HG02759 (cell line): ENCODE measurements around the gene LRMDA.

ENCODE experiments used
- ATAC-seq: cut with Tn5 transposase; IDR thresholded peaks from one replicate; pipeline ENCODE4 v1.9.1; 2021; ENCODE audit warnings: mild to moderate bottlenecking, moderate library complexity; ENCODE audit not compliant: unreplicated experiment

Gene LRMDA

DNA sequence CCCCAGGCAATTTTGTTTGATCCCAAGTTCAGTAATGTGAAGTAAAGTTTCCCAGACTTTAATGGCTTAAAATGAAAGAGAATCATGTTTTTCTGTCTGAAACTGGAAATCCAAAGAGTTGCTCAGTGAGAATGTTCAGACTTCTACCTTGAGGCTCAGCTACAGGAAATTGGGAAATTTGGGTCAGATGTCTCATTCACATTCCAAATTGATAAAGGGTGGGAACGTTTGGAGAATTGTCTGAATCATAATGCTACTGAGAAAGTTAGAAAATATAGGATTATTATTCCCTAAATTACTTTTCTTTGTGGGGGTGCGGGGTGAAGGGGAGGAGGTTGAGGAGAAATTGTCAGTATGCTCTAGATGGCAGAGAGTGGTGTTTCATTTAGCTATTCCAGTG lies 773.9 kb downstream of the LRMDA start:
- no peak for ATAC-seq

DNA sequence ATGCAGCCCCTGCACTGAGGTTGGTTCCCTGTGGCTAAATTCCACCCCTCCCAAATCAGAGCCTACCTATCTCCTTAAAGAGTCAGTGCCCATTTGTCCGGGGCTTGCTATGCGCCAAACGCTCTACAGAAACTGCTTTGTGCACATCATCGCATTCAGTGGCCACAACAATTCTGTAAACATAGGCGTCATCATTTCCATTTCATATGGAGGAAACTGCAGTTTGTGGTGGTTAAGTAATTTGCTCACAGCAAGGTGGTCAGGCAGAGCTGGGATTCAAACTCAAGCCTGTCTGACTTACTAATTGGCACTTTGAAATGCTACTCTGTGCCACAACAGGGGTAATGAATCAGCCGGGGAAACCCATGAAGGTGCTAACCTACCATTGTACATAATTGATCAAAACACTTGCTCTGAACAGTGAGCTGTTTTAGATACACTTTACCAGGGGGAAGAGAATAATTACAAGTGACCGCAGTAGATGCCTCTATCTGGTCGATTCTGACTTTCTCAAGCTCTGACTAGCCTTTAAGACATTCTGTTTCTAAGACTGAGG lies 775.5 kb downstream of the LRMDA start:
- ATAC-seq = no peak

DNA sequence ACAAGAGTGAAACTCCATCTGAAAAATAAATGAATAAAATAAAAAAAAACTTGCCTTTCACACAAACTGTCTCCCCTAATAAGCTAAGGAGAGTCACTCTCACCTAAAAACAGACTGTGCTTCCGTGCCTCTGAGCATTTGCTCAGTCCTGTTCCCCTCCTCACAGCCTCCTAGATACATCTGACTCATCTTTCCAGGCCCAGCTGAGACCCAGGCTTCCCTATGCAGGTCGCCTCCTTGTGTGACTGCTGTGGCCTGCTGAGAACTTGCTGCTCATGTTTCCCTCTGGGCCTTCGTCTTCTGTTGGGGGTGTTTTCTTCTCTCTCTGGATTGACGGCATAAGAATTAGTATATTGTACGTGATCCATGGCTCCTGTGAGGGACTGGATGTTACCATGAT lies 777.7 kb downstream of the LRMDA start:
- no peak for ATAC-seq

DNA sequence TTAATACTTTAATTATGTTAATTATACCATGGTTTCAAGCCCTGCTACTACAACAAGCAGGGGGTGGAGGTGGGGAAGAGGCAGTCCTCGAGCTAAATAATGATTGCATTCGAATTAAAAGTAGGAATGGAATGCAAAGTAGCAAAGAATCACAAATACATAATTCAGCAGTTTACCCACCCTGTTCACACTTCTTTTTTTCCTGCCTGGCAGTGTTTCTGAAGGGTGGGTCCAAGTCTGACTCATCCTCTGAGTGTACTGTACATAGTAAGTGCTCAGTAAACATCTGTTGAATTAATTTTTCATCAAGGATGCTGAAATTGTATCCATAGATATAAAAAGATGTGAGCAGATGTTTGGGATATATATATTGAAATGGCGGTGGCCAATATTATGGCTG lies 778.8 kb downstream of the LRMDA start:
- ATAC-seq = no peak

DNA sequence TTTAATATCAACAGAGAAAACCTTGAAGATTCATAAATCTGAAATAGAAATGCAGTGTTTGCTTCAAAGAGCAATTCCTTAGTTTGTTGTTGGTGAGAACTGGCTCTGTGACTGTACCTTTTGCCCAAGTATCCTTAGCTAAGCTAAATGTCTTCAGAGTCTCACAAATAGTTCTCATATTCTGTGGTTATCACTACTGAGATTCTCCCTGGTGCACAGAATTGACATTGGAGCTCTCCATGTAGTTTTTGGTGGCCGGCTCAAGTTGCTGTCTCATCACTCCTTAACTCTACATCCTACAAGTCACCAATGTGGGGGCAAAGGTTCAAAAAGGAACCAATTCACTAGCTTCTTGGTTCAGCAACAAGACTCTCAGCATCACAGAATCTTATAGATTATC lies 780.3 kb downstream of the LRMDA start:
- no peak for ATAC-seq

DNA sequence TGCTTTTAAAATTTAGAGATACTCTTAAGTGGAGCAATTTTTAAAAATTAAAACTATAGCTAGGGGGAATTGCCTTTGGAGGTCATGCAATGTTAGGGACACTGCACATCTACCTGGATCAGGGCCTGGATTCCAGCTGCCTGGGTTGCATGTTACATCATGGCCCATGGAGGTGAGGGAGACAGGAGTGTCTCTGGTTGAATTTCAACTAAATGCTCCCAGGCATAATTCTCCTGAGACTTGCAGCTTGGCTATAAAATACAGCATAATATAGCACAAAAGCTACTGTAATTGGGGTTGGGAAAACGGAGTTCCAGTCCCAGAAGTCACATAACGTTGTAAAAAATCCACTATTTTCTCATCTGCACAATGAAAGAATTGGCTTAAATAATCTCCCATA lies 782.5 kb downstream of the LRMDA start:
- no peak for ATAC-seq

DNA sequence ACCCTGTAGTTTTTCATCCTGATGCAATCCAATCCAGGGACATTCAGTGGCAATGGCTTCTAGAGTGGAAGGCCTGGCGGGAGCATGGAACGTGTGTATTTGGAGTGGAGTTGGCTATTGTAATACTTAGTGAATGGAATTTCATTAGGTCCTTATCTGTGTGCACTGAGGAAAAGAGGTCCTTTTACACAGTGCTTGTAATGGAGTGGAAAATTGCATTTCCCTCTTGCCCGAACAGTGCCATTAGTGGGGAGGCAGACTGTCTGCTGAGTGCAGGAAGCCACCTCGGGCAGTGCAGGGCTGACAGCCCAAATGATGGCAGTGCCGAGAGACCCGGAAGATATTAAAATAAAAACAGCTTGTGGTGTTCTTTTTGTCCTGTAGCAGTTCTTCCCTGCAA lies 786.6 kb downstream of the LRMDA start:
- ATAC-seq = no peak

DNA sequence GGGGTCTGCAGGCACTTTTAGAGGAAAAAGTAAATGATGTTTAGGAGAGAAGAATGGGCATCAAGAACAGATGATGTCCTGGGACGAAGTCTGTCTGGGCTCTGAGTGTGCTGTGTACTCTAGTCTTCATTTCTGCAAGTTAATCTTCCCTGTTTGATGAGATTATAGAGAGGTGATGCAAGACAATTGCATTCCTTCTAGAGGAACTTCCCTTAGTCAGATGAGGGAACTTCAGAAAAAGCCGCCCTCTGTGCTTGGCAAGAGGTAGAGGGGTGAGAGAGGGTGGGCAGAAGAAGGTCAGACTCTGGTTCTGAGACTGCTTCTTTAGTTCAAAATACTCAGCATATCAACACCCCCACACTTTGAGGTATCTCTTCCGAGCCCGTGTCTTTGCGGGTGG lies 797.9 kb downstream of the LRMDA start:
- ATAC-seq = no peak

DNA sequence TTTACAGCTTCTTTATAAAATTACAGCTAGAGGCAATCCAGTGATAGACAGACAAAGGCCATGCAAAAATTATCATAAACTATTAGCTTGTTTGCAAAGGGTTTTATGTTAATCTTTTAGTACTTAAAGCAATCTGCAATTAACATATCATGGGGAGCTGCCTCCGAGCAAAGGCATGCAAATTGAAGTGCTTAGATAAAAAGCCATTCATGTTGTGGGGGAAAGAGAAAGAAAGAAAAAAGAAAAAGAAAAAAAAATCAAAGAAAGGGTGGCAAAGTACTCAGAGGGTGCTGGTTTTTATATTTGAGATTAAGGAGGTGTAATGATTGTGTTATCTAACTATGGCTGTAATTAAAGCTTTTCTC lies 799.5 kb downstream of the LRMDA start:
- ATAC-seq = no peak

DNA sequence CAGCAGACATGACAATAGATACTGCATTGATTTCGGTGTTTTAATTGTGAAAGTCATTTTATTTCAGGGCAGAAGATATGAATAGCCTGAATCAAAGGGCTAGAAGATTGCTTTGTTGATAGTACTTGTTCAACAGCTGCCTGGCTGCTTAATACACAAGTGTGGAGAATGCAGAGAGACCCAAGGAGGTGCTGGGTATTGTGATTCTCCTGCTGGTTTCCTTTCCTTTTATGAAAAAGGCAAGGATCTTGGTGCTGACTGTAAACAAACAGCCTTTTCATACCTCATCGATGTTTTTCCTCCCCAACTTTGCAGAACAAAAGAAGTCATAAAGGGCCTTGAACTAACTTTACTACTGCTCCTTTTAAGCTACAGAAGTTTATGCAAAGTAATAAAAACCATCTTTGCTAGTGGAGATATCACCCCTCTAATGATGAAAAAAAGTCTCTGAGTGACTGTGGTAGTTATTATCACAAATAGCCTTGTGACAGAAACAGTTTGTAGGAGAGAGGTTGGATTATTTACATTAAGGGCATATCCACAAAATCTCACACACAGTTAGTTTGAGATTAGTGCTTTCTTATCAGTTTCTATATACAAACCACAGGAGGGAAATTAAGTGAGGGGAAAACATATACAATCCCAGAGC lies 800.0 kb downstream of the LRMDA start:
- ATAC-seq = no peak

DNA sequence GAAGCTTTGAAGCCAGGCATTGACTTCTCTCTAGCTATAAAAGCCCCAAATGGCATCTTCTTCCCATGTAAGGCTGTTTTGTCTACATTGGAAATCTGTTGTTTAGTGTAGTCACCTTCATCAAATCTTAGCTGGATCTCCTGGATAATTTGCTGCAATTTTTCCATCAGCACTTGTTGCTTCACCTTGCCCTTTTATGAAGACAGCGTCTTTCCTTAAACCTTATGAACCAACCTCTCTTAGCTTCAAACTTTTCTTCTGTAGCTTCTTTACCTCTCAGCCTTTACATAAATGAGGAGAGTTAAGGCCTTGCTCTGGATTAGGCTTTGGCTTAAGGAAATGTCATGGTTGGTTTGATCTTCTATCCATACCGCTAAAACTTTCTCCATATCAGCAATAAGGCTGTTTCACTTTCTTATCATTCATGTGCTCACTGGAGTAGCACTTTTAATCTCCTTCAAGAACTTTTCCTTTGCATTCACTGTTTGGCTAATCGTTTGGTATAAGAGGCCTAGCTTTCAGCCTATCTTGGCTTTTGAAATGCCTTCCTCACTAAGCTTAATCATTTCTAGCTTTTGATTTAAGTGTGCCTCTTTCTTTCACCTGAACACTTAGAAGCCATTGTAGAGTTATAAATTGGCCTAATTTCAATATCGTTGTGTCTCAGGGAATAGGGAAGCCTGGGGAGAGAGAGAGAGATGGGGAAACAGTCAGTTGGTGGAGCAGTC lies 803.2 kb downstream of the LRMDA start:
- no peak for ATAC-seq

DNA sequence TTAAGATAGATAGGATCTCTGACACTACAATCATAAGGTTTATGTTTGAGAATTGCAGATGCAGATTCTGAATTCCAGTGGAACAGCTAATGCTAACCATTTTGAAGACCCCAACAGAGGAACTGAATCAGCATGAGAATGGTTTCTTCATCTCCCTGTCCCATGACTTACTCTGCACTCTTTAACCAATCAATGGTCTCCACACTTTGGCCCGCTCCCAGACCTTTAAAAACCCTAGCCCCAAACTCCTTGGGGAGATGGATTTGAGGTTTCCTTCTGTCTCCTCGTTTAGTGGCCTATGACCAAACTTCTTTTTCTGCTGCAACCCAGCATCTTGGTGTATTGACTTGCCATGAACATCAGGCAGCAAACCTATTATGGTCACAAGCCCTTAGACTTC lies 804.9 kb downstream of the LRMDA start:
- no peak for ATAC-seq

DNA sequence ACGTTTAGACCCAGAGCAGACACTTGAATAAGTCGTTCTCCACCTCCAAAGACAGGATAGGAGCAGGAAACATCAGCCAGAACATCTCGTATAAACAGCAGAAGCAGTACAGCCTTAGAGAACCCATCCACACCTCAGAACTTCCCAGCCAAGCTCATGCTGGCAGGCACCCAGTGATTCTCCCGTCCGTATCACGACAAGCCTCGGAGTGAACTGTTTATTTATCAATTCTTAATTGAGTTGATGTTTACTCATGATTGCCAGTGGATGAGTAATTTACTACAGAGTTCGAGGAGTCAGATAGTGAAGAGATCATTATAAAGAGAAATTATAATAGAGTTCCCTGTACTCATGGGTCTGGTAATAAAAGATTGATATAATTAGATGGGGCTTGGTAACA lies 811.5 kb downstream of the LRMDA start:
- ATAC-seq = no peak

DNA sequence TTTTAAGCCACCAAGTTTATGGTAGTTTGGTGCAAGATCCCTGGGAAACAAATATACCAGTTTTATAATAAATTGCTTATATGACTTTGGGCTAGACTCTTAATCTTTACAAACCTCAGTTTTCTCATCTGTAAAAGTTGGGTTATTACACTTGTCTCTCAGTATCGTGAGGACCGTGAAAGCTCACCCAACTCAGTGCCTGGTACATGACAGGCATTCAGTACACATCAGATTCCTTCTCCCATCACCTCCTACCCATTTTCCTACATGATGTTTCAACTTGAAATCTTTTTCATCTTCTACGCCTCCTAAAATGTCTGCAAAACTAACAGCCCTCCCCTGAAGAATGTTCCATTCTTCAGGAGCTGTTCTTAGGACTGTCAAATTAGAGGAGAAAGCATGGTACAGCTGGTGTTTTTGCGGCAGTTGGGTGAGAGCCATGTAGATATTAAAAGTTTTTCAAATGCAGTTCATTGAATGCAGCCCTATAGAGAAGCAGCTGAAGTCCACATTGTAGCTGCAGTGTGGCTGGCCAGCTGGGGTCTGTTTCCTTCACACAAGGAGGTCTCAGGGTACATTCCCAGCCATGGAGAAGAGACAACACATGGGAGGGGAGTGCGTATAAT lies 812.8 kb downstream of the LRMDA start:
- ATAC-seq = no peak

DNA sequence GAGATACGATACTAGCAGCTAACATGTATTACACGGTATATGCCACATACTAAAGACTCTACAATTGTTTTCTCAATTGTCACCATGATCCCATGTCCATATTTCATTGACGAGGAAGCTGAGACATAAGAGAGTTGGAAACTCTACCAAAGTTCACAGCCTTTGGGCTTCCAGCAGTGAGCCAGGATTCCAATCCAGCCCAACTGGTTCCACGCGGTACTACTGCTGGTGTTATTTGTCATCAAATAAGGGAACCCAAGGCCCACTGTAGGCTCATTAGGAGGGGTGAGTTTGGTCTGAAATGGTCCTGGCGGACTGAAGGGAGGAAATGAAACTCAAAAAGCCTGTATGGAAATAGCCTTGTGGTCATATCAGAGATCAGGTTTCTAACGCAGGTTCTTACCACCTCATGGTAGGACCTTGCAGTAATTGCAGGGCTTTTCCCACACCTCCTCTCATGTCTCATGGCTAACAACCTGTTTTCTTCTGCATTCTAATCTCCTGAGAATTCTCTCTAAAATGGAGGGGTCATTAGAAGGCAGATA lies 814.6 kb downstream of the LRMDA start:
- no peak for ATAC-seq

DNA sequence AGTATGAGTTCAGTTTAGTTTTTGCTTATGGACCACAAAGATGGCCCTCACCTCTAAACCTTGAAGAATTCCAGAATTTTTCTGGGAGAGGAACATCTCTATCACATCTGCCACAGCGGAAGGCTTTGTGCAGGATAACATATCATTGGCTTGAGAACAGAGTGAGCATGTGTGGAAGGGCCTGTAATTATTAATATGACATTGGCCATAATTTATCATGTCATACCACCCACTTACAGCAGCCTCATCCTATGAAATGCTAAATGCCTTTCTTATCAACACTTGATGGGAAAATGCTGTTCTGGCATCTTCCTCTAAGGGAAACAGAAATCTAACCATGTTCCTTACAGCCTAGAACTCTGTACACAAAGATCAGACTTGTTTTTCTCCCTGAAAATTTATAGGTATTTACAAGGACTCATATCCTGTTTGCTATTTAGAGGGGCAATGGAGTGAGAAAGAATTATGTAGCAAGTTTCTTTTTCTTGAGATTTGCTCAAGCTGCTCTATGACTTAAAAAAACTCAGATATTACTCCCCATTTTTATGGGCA lies 817.3 kb downstream of the LRMDA start:
- no peak for ATAC-seq

DNA sequence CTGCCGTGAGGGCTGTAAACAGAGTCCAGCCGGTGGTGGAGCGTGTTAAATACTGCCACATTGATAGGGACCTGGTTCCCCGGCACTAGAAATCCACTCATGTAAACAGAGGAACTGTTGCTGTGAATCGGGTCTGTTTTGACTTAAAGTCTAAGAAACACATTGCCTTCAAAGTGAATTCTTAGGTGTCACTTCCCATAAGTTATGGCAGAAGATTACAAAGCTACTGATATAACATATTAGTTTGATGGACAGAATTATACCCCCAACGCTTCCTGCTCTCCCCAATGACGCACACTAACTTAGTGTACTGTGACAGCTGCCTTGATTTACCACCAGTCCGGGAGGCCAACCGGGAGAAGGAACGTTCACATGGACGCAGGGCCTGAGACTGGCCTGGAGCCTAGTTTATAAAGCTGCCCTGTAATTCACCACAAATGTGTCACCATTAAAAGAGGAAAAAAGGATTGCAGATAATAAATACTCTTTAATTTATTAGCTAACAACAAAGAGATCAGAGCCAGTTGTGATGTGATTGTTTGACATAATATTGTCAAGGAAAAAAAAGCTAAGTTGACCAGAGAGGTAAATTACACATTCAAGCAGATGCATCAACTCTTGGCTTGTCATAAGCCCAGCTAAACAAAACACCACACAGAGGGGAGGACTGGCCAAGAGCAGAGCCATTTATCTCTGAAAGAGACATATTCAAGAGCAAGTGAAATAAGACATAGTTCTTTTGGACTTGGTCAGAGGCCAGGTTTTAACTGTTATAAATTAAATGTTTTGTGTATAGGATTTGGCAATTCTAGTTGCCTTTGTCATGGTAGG lies 820.6 kb downstream of the LRMDA start:
- ATAC-seq = no peak

DNA sequence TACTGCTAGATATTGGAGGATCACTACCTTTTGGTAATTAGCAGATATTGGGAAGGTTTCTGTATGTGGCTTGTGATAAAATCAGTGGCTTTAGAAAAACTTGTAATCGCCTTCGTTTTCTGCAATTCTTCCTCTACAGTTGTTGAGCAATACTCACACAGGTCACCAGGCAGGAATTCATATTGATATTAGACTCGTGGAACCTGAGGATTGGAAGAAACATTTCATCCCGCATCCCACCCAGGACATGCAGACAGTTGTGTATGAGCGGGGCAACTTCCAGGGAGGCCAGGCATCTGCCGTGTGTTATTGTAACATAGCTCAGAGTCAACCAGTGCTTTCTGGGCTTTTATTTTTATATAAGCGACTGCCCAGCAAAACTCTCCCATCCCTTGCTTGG lies 821.3 kb downstream of the LRMDA start:
- no peak for ATAC-seq

DNA sequence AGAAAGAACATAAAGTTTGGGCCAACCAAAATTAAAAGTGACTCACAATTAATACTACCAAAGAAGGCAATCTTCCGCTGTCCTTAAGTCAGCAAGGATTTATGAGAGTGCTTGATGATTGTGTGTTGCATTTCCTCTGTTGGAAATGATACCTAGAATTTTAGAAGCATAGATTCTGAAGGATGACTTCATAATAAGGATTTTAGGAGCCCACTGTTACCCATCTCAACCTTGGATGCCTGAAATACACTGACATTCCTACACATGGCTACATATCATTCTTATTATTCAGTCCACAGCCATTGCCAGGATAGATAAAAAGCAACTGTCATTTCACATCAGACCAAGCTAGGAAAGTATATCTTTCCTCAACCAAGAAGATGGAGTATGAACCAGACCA lies 823.8 kb downstream of the LRMDA start:
- ATAC-seq = no peak

DNA sequence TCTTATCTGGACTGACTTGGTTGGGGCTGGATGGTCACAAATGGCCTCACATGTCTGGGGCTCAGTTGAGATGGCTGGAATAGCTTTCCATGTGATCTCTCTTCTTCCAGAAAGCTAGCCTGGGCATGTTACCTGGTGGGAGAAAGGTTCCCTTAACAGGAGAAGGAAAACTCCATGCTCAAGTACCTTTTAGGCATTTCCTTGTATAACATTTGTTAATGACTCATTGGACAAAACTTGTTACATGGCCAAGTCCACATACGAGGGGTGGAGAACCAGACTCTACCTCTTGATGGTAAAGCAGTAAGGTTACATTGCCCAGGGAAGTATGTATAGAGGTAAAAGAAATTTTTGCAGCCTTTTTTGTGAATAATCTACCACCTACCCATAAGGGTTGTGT lies 826.4 kb downstream of the LRMDA start:
- ATAC-seq = no peak
